ENCODE data around the gene TESK2.

DNA sequence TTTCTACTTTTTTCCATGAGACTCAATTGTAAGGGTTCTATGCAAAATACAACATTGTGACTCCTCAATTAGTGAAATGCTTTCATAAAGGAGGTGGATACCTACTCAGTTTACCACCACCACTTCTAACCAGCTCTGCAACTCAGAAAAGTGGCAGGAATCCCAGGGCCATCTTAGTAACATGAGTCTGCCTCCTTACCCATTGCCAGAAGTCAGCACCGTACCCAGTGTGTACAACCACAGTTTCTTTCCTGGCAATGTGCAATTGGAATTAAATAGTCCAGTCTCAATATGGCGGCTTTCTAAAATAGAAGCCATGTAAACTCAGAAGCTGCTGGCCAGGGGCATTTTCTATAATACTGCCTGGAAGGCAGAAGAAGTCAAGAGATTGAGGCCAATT lies 32.1 kb downstream of the TESK2 start:
- TF ChIP-seq EZH2phosphoT487 (IDR thresholded peaks at IDR 0.05; ENCODE audit: borderline replicate concordance, low read depth, low read length) (no peak), CTCF (conservative IDR thresholded peaks at IDR 0.05; ENCODE audit: low read length) (no peak)

All from OCI-LY7 (cell line).